Adrenal gland (tissue), 12 donors: Measurements from ENCODE around the gene MCRS1. TPM values are rescaled to one million over a fixed set of nuclear protein-coding genes. Genes with fewer than 3 reads are reported as not detected.

Experiments
- DNase-seq, 7 donors: peaks; one replicate each; pipeline ENCODE4 v3.0.0-alpha.2; 2019 to 2020
- H3K27ac ChIP-seq, 5 donors: fragments of 200-600 bp; sonication (generic) in 4 of 5; 1 replicate in 3 of 5; 2 replicates in 2 of 5; pipeline versions ENCODE4 v1.5.1 to v1.8.0; 2016 to 2020; ENCODE audit warnings: mild to moderate bottlenecking in 1 of 5
- H3K27me3 ChIP-seq: fragments of 200-600 bp; 2 replicates; pipeline ENCODE4 v1.8.0; 2021
- H3K36me3 ChIP-seq, 2 donors: fragments of 200-600 bp; replicated peaks in 1 of 2; 1 replicate in 1 of 2; 2 replicates in 1 of 2; pipeline versions ENCODE4 v1.5.1 to v1.8.0; 2018 to 2022
- H3K4me1 ChIP-seq, 2 donors: fragments of 200-600 bp; replicated peaks in 1 of 2; 1 replicate in 1 of 2; 2 replicates in 1 of 2; pipeline versions ENCODE4 v1.5.1 to v1.8.0; 2018 to 2021
- H3K4me3 ChIP-seq, 4 donors: fragments of 200-600 bp; sonication (generic) in 3 of 4; one replicate each; pipeline ENCODE4 v1.5.1; 2016 to 2018
- H3K9me3 ChIP-seq, 3 donors: fragments of 200-600 bp; sonication (generic) in 1 of 3; replicated peaks in 1 of 3; 1 replicate in 2 of 3; 2 replicates in 1 of 3; pipeline versions ENCODE4 v1.5.1 to v1.8.0; 2016 to 2021
- CTCF ChIP-seq, 6 experiments: fragments of 450-650 bp in 4 of 6; fragments of 200-600 bp in 2 of 6; sonication (generic) in 1 of 6; IDR thresholded peaks; 1 replicate in 5 of 6; 2 replicates in 1 of 6; pipeline versions ENCODE4 v1.5.1 to v1.8.0; 2016 to 2021; ENCODE audit warnings: antibody characterized with exemption in 6 of 6, mild to moderate bottlenecking in 2 of 6, moderate library complexity in 1 of 6
- POLR2A ChIP-seq, 2 donors: fragments of 450-650 bp; IDR thresholded peaks; one replicate each; pipeline ENCODE4 v1.6.1; 2017; ENCODE audit warnings: antibody characterized with exemption in 2 of 2, mild to moderate bottlenecking in 2 of 2, moderate library complexity in 1 of 2
- WGBS, 4 donors: extraction: QIAGEN DNeasy Blood & Tissue Kit in 2 of 4; methylation state at CpG; one replicate each; pipeline versions ENCODE4 v1.1.5 to v1.1.7; 2013 to 2017; 5-methylcytosine and 5-hydroxymethylcytosine counted together
- intact Hi-C, 2 donors: fragments of 100-400 bp; cut with DNase I; formaldehyde crosslinking; loops; one replicate each; pipeline versions ENCODE4 v1.14.1 to v1.15.0; 2022 to 2023
- polyA plus RNA-seq, 3 donors: library from polyadenylated mRNA; stranded (reverse); fragments of 200-250 nt in 2 of 3; fragments of 350-450 nt in 1 of 3; fragmentation: Illumina TruSeq in 1 of 3; extraction: RNeasy Lipid Tissue Mini Kit (QIAGEN cat#74804) in 1 of 3; gene quantifications; one replicate each; pipeline ENCODE4 v1.2.3, GENCODE V29; 2013 to 2014
- total RNA-seq, 9 donors: library from RNA; depleted of rRNA in 4 of 9; stranded (reverse); fragments of >200 nt in 4 of 9; fragments of 120-200 nt in 1 of 9; fragmentation: NEBNext Ultra II Directional in 1 of 9; extraction: Animal tissue kit (Norgen Biotek cat#: 25700) in 1 of 9; gene quantifications; one replicate each; pipeline versions ENCODE4 v1.1.0 to v1.2.4, GENCODE V29; 2013 to 2023
- donor health status: healthy with polysubstance abuse.
- donor health status: Bipolar disorder and iron deficiency.
- donor health status: DM: yes; HTN: yes; CAD: no.
- donor health status: DM: no; HTN: no; CAD: no.
- donor health status: DM: no; HTN: no; CAD: no.
- donor health status: DM: yes; HTN: yes; CAD: no.

The MCRS1 gene
- total and polyA plus RNA-seq, 12 donors = 28.3 to 98.1 (median 52.3) TPM

GRCh38 chr12:49564686-49565405 is 3.1 kb downstream of the MCRS1 start:
- H3K4me3 ChIP-seq = no peak overlapping the region
- peaks cover 9 to 21% of the 10 kb centered on the region in 2 donors for H3K4me1 ChIP-seq
- no peak for DNase-seq
- H3K9me3 ChIP-seq = no peaks in the 10 kb centered on the region
- no peak overlapping the region for H3K27ac ChIP-seq
- 66 to 81% (median 76%) methylated on average over 7 to 8 of the region's 8 CpGs for WGBS, 4 donors
- TF ChIP-seq CTCF (IDR thresholded peaks at IDR 0.05) (no peak), POLR2A (IDR thresholded peaks at IDR 0.05) (no peak)
- H3K36me3 ChIP-seq = peaks cover 0 to 62% of the 10 kb centered on the region in 2 donors
- intact Hi-C loops = no loop called here
- no peaks in the 10 kb centered on the region for H3K27me3 ChIP-seq

GRCh38 chr12:49563951-49564685 is 3.8 kb downstream of the MCRS1 start:
- H3K27me3 ChIP-seq = no peaks in the 10 kb centered on the region
- DNase-seq = no peak
- H3K27ac ChIP-seq = no peak overlapping the region
- WGBS, 4 donors = 83 to 94% (median 93%) methylated on average over 9 to 14 of the region's 14 CpGs
- no peak overlapping the region for H3K4me3 ChIP-seq
- intact Hi-C loops = no loop called here
- peaks cover 9 to 17% of the 10 kb centered on the region in 2 donors for H3K4me1 ChIP-seq
- peaks cover 0 to 70% of the 10 kb centered on the region in 2 donors for H3K36me3 ChIP-seq
- H3K9me3 ChIP-seq = no peaks in the 10 kb centered on the region
- TF ChIP-seq POLR2A (IDR thresholded peaks at IDR 0.05) (no peak), CTCF (IDR thresholded peaks at IDR 0.05) (no peak)

GRCh38 chr12:49562831-49563230 is 5.1 kb downstream of the MCRS1 start:
- H3K27me3 ChIP-seq = no peaks in the 10 kb centered on the region
- H3K4me1 ChIP-seq = peaks cover 9 to 12% of the 10 kb centered on the region in 2 donors
- intact Hi-C loops = no loop called here
- H3K9me3 ChIP-seq = no peaks in the 10 kb centered on the region
- 90 to 93% (median 92%) methylated on average over 6 of the region's 6 CpGs for WGBS, 4 donors
- no peak for TF ChIP-seq POLR2A (IDR thresholded peaks at IDR 0.05)
- TF ChIP-seq CTCF (IDR thresholded peaks at IDR 0.05) = no peak
- no peak overlapping the region for H3K27ac ChIP-seq
- H3K36me3 ChIP-seq = peaks cover 0 to 83% of the 10 kb centered on the region in 2 donors
- no peak for DNase-seq
- H3K4me3 ChIP-seq = no peak overlapping the region

- H3K4me1 ChIP-seq = peaks cover 9 to 10% of the 10 kb centered on the region in 2 donors
- no peaks in the 10 kb centered on the region for H3K9me3 ChIP-seq
- intact Hi-C loops = no loop called here
- WGBS, 4 donors = 83 to 86% (median 85%) methylated on average over 6 of the region's 6 CpGs
- TF ChIP-seq CTCF (IDR thresholded peaks at IDR 0.05) = no peak
- no peak for TF ChIP-seq POLR2A (IDR thresholded peaks at IDR 0.05)
- H3K36me3 ChIP-seq = peaks cover 0 to 89% of the 10 kb centered on the region in 2 donors
- no peak overlapping the region for H3K27ac ChIP-seq
- DNase-seq = no peak
- H3K4me3 ChIP-seq = no peak overlapping the region
- H3K27me3 ChIP-seq = no peaks in the 10 kb centered on the region
These were observed 5.7 kb downstream of the MCRS1 start for GRCh38 chr12:49562233-49562632.
